Lower leg skin (tissue), 3 donors: Measurements from ENCODE around the gene ASMTL.

Experiments
- POLR2A ChIP-seq, 2 donors: fragments of 450-650 bp; IDR thresholded peaks; one replicate each; pipeline ENCODE4 v1.6.1; 2016 to 2017; ENCODE audit warnings: antibody characterized with exemption in 2 of 2, mild to moderate bottlenecking in 1 of 2, moderate library complexity in 1 of 2
- TF ChIP-seq, protein P1 (sequence below), 3 donors: fragments of 450-650 bp; IDR thresholded peaks; one replicate each; pipeline ENCODE4 v1.5.1; 2016; ENCODE audit warnings: antibody characterized with exemption in 3 of 3, mild to moderate bottlenecking in 3 of 3, moderate library complexity in 2 of 3

DNA sequence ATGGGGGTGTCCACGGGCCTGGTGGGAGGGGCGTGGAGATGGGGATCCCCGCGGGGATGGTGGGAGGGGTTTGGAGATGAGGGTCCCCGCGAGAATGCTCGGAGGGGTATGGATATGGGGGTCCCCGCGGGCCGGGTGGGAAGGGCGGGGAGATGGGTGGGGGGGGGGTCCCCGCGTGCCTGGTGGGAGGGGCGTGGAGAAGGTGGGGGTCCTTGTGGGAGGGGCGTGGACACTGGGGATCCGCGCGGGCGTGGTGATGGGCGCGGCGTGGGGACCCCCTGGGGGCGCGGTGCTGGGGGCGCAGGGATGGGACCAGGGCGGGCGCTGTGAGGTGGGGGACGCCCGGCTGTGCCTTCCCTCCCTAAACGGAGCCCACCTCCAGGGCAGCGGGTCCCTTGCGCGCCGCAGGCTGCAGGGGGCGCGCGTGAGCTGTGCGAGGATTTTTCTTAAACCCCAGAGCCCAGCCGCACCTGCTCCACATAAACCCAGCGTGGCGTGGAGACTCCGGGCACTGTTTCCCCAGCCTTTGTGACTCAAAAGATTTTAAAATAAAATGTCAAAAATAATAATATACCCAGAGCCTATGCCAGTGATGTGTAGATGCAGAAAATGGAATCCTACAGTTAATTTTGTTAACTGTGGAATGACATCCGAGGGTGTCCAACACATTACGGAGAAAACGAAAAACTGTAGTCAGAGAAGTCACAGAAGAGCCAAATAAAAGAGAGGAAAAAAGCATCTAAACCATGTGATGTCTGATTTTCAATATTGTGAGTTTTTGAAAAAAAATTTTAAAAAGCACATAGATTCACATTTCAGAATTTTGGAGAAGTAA is 1.5 kb upstream of the ASMTL start:
- TF ChIP-seq POLR2A (IDR thresholded peaks at IDR 0.05): no peak
- TF ChIP-seq, protein P1, sequence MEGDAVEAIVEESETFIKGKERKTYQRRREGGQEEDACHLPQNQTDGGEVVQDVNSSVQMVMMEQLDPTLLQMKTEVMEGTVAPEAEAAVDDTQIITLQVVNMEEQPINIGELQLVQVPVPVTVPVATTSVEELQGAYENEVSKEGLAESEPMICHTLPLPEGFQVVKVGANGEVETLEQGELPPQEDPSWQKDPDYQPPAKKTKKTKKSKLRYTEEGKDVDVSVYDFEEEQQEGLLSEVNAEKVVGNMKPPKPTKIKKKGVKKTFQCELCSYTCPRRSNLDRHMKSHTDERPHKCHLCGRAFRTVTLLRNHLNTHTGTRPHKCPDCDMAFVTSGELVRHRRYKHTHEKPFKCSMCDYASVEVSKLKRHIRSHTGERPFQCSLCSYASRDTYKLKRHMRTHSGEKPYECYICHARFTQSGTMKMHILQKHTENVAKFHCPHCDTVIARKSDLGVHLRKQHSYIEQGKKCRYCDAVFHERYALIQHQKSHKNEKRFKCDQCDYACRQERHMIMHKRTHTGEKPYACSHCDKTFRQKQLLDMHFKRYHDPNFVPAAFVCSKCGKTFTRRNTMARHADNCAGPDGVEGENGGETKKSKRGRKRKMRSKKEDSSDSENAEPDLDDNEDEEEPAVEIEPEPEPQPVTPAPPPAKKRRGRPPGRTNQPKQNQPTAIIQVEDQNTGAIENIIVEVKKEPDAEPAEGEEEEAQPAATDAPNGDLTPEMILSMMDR (IDR thresholded peaks at IDR 0.05): peak in 1 of 3 donors; percentile 82
